GM23248 (cell line): ENCODE results near the gene FAM171A2. TPM values are rescaled to one million over a fixed set of nuclear protein-coding genes. Genes with fewer than 3 reads are reported as not detected.

Source experiments
- DNase-seq: peaks from one replicate; pipeline ENCODE4 v3.0.0-alpha.2; 2015
- H2AFZ ChIP-seq: fragments of 200-600 bp; sonication (generic); 2 replicates; pipeline ENCODE4 v1.6.1; 2016; ENCODE audit warnings: antibody characterized with exemption
- H3F3A ChIP-seq: fragments of 200-600 bp; sonication (generic); 2 replicates; pipeline ENCODE4 v1.6.1; 2016; ENCODE audit warnings: mild to moderate bottlenecking, antibody characterized with exemption, mixed run types; ENCODE audit not compliant: insufficient read depth
- H3K27ac ChIP-seq: fragments of 200-600 bp; sonication (generic); 2 replicates; pipeline ENCODE4 v1.5.1; 2016; ENCODE audit warnings: mild to moderate bottlenecking
- H3K27me3 ChIP-seq: fragments of 200-600 bp; sonication (generic); replicated peaks from 2 replicates; pipeline ENCODE4 v1.6.1; 2016; ENCODE audit warnings: mild to moderate bottlenecking; ENCODE audit not compliant: insufficient read depth
- H3K36me3 ChIP-seq: fragments of 200-600 bp; sonication (generic); 2 replicates; pipeline ENCODE4 v1.6.1; 2016; ENCODE audit warnings: low read depth, mild to moderate bottlenecking
- H3K4me1 ChIP-seq: fragments of 200-600 bp; sonication (generic); 2 replicates; pipeline ENCODE4 v1.6.1; 2016; ENCODE audit warnings: mild to moderate bottlenecking; ENCODE audit not compliant: insufficient read depth
- H3K4me2 ChIP-seq: fragments of 200-600 bp; sonication (generic); one replicate; pipeline ENCODE4 v1.6.1; 2016; ENCODE audit warnings: mild to moderate bottlenecking; ENCODE audit not compliant: unreplicated experiment
- H3K4me3 ChIP-seq: fragments of 200-600 bp; sonication (generic); 2 replicates; pipeline ENCODE4 v1.5.1; 2016; ENCODE audit warnings: mild to moderate bottlenecking
- H3K79me2 ChIP-seq: fragments of 200-600 bp; sonication (generic); 2 replicates; pipeline ENCODE4 v1.6.1; 2016; ENCODE audit warnings: mild to moderate bottlenecking; ENCODE audit not compliant: insufficient read depth
- H3K9ac ChIP-seq: fragments of 200-600 bp; sonication (generic); 2 replicates; pipeline ENCODE4 v1.6.1; 2016; ENCODE audit warnings: mild to moderate bottlenecking
- H3K9me2 ChIP-seq: fragments of 200-600 bp; sonication (generic); 2 replicates; pipeline ENCODE4 v1.6.1; 2016; ENCODE audit warnings: mixed run types, mild to moderate bottlenecking, moderate library complexity; ENCODE audit not compliant: insufficient read depth
- H3K9me3 ChIP-seq: fragments of 200-600 bp; sonication (generic); one replicate; pipeline ENCODE4 v1.6.1; 2017; ENCODE audit warnings: low read depth
- H4K20me1 ChIP-seq: fragments of 200-600 bp; sonication (generic); 2 replicates; pipeline ENCODE4 v1.6.0; 2016; ENCODE audit not compliant: insufficient read depth
- EZH2 ChIP-seq: fragments of 200-600 bp; sonication (generic); IDR thresholded peaks from 2 replicates; pipeline ENCODE4 v1.6.1; 2018; ENCODE audit warnings: antibody characterized with exemption, mild to moderate bottlenecking; ENCODE audit not compliant: insufficient read depth, poor library complexity, severe bottlenecking
- EZH2phosphoT487 ChIP-seq: fragments of 200-600 bp; sonication (generic); IDR thresholded peaks from 2 replicates; pipeline ENCODE4 v1.6.1; 2018; ENCODE audit warnings: antibody characterized with exemption, moderate library complexity, mild to moderate bottlenecking, low read depth; ENCODE audit not compliant: insufficient read depth
- WGBS, 2 experiments: methylation state at CpG; one replicate each; pipeline ENCODE4 v1.1.6; 2015 to 2017; ENCODE audit warnings: low lambda C conversion rate in 2 of 2, low coverage in 1 of 2; ENCODE audit errors: missing lambda C conversion rate in 2 of 2; 5-methylcytosine and 5-hydroxymethylcytosine counted together
- in situ Hi-C: fragments of 300-500 bp; cut with MboI; formaldehyde crosslinking; loops from 2 replicates; pipeline ENCODE4 v1.15.0; 2020
- polyA plus RNA-seq: library from polyadenylated mRNA; unstranded; fragments of >200 nt; fragmentation: Nextera tagmentation; extraction: Ambion mirVana; gene quantifications from 2 replicates; pipeline ENCODE4 v1.2.1, GENCODE V29; 2016
- total RNA-seq: library from RNA; depleted of rRNA; stranded (reverse); fragments of >200 nt; shearing (Covaris generic); gene quantifications from 2 replicates; pipeline ENCODE4 v1.2.3, GENCODE V29; 2014

The FAM171A2 gene
- total and polyA plus RNA-seq, 2 experiments from 2014 or later, result 0.25 to 4.8 TPM

- H3K27me3 ChIP-seq, result no peaks in the 10 kb centered on the region
- no peaks in the 10 kb centered on the region for H3K79me2 ChIP-seq
- no peak for DNase-seq
- in situ Hi-C loops, result no loop called here
- H3F3A ChIP-seq, result 0 out of 2 replicates have a peak, but pooled peaks cover 5% of the 10 kb centered on the region
- 52 to 55% methylated on average over 6 of the region's 6 CpGs for WGBS, 2 experiments
- no peaks in the 10 kb centered on the region for H3K9me2 ChIP-seq
- H3K36me3 ChIP-seq, result no peaks in the 10 kb centered on the region
- no peaks in the 10 kb centered on the region for H4K20me1 ChIP-seq
- H3K4me3 ChIP-seq, result no peak overlapping the region
- H3K27ac ChIP-seq, result no peak overlapping the region
- no peak overlapping the region for H2AFZ ChIP-seq
- no peak overlapping the region for H3K4me2 ChIP-seq
- H3K4me1 ChIP-seq, result peaks cover 9% of the 10 kb centered on the region; the same call in 1 of the 2 replicates
- H3K9me3 ChIP-seq, result no peaks in the 10 kb centered on the region
- TF ChIP-seq EZH2phosphoT487 (no peak), EZH2 (no peak)
- H3K9ac ChIP-seq, result no peak overlapping the region
Observed at GRCh38 chr17:44359006-44359405, 4.6 kb downstream of the FAM171A2 start.

GRCh38 chr17:44358066-44358465 lies 5.6 kb downstream of the FAM171A2 start:
- Histone ChIP-seq H3K36me3 (no peaks in the 10 kb centered on the region), H3K4me3 (no peak overlapping the region), H3K27ac (no peak overlapping the region), H4K20me1 (no peaks in the 10 kb centered on the region), H3K9me3 (no peaks in the 10 kb centered on the region), H2AFZ (no peak overlapping the region), H3K27me3 (no peaks in the 10 kb centered on the region), H3K4me1 (peaks cover 9% of the 10 kb centered on the region; the same call in 1 of the 2 replicates), H3K79me2 (no peaks in the 10 kb centered on the region), H3K4me2 (no peak overlapping the region), H3K9me2 (no peaks in the 10 kb centered on the region), H3F3A (0 out of 2 replicates have a peak, but pooled peaks cover 5% of the 10 kb centered on the region), H3K9ac (no peak overlapping the region)
- in situ Hi-C loops, result no loop called here
- no peak for TF ChIP-seq EZH2
- TF ChIP-seq EZH2phosphoT487, result no peak
- 86 to 89% methylated on average over 9 of the region's 9 CpGs for WGBS, 2 experiments
- no peak for DNase-seq

- H3K4me1 ChIP-seq, result peaks cover 9% of the 10 kb centered on the region; the same call in 1 of the 2 replicates
- H4K20me1 ChIP-seq, result no peaks in the 10 kb centered on the region
- no peaks in the 10 kb centered on the region for H3K9me2 ChIP-seq
- H2AFZ ChIP-seq, result no peak overlapping the region
- no peak overlapping the region for H3K4me2 ChIP-seq
- H3F3A ChIP-seq, result 0 out of 2 replicates have a peak, but pooled peaks cover 5% of the 10 kb centered on the region
- no peak for DNase-seq
- no peaks in the 10 kb centered on the region for H3K9me3 ChIP-seq
- TF ChIP-seq EZH2 (no peak), EZH2phosphoT487 (no peak)
- 96 to 99% methylated on average over 11 of the region's 11 CpGs for WGBS, 2 experiments
- in situ Hi-C loops, result no loop called here
- H3K4me3 ChIP-seq, result no peak overlapping the region
- H3K9ac ChIP-seq, result no peak overlapping the region
- H3K27ac ChIP-seq, result no peak overlapping the region
- H3K79me2 ChIP-seq, result no peaks in the 10 kb centered on the region
- H3K27me3 ChIP-seq, result no peaks in the 10 kb centered on the region
- H3K36me3 ChIP-seq, result no peaks in the 10 kb centered on the region
Observed at GRCh38 chr17:44356241-44356640, 7.4 kb downstream of the FAM171A2 start.

GRCh38 chr17:44355642-44356099 lies 8.0 kb downstream of the FAM171A2 start:
- no peaks in the 10 kb centered on the region for H3K9me2 ChIP-seq
- H4K20me1 ChIP-seq, result no peaks in the 10 kb centered on the region
- H3K27me3 ChIP-seq, result no peaks in the 10 kb centered on the region
- H3K27ac ChIP-seq, result no peak overlapping the region
- H3K9ac ChIP-seq, result no peak overlapping the region
- H3K4me1 ChIP-seq, result peaks cover 3% of the 10 kb centered on the region; the same call in 1 of the 2 replicates
- no peak for DNase-seq
- in situ Hi-C loops, result no loop called here
- TF ChIP-seq EZH2 (no peak), EZH2phosphoT487 (no peak)
- H3F3A ChIP-seq, result 0 out of 2 replicates have a peak, but pooled peaks cover 5% of the 10 kb centered on the region
- 92 to 93% methylated on average over 17 of the region's 17 CpGs for WGBS, 2 experiments
- no peak overlapping the region for H2AFZ ChIP-seq
- H3K79me2 ChIP-seq, result no peaks in the 10 kb centered on the region
- no peaks in the 10 kb centered on the region for H3K9me3 ChIP-seq
- H3K4me3 ChIP-seq, result no peak overlapping the region
- no peak overlapping the region for H3K4me2 ChIP-seq
- no peaks in the 10 kb centered on the region for H3K36me3 ChIP-seq
